GM08714 (cell line): ENCODE data around the gene MAP3K12.
"Not testable (repeated sequence)": the region's sequence is repeated elsewhere in the genome, so short reads cannot be mapped to it uniquely, and the experiment has no call there.

ENCODE experiments used
- H3K4me3 ChIP-seq: fragments of 200-500 bp; sonication (Bioruptor generic); 2 replicates; pipeline ENCODE4 v1.5.1; 2014; ENCODE audit warnings: mild to moderate bottlenecking, low read length, inconsistent platforms
- ZNF274 ChIP-seq: IDR thresholded peaks from 2 replicates; pipeline ENCODE4 v1.6.1; 2012; ENCODE audit warnings: mild to moderate bottlenecking, low read depth, low read length

The MAP3K12 gene

DNA sequence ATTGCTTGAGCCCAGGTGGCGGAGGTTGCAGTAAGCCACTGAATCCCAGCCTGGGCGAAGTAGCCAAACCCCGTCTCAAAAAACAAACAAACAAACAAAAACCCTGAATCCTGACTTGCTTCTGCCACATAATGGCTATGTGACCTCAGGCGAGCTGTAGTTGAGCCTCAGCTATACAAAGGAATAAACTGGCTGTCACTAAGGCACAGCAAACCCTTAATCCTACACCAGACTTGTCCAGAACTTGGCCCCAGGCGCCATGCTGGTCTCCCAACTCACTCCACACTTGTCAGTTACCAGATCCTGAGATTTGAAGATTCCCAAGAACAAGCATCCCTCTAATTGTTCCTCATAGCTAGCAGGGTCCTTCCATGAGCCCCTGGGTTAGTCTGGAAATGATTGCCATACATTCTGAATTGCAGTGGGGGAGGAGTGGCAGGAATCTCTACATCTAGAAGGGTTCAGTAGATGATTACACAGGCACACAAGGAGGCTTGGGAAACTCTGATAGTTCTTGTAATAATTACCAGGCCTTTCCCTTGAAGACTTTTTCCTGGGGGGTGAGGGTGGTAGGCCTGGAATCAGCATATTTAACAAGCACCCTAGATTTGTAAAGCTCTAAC is 9.9 kb downstream of the MAP3K12 start:
- no peak overlapping the region for H3K4me3 ChIP-seq
- TF ChIP-seq ZNF274: no peak

DNA sequence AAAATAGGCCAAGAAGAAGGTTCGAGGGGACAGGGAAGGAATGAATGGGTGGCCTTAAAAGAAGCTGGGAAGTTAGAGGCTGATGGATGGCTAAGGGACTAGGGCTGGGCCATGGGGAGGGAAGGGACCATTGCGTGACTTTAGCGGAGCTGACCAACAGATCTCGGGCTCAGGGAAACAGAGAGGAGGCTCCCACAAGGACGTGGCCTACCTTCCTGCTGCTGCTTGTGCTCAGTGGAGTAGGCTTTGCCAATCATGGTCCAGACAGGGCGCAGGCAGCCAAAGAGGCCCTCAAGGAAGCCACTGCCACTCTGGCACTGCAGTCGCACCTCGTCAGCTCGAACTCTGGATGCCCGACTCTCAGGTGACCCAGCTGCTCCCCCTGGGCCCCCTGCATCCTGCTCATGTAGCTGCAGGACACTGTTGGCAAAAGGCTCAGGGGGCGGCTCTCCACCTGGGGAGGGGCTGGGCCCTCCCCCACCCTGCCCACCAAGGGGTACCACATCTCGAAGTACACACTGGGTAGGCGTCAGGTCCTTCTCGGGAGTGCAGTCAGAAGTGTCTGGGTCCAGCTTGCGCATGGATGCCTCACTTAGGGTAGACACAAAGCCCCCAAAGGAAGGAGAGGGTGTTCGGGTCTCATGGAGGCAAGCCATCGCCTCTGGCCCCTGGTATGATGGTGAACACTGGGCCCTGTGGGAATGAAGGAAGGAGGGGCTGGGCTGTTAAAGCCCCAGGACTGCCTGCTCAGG is 12.3 kb downstream of the MAP3K12 start:
- TF ChIP-seq ZNF274: no peak
- no peak overlapping the region for H3K4me3 ChIP-seq

DNA sequence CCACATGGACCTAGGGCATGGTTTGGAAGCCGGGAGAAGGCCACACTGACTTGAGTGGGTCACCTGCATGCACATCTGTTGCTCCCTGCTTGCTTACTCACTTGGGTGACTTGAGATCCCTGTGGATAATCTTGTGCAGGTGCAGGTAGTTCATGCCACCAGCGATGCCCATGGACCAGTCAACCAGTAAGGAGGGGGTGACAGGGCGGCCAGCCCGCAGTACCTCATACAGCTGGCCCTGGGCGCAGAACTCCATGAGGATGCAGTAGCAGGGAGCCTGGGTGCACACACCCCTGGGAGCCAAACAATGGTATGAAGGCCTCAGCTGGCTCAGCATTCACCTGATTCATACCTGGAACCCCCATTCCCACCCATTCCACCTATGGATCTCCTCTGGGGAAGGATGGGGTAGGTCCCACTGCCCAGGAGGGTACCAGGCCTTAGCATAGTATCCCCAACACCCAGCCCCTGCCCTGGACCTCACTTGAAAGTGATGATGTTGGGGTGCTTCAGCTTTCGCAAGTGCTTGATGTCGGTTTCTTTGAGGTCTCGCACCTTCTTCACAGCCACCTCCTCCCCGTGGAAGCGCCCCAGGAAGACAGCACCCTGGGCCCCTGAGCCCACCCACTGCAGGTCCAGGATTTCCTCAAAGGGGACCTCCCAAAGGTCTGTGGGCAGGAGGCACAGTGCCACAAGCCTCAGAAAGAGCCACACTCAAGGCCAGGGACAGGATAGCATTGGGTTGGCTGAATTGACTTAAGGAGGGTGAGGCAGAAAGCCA is 13.1 kb downstream of the MAP3K12 start:
- no peak overlapping the region for H3K4me3 ChIP-seq
- no peak for TF ChIP-seq ZNF274

DNA sequence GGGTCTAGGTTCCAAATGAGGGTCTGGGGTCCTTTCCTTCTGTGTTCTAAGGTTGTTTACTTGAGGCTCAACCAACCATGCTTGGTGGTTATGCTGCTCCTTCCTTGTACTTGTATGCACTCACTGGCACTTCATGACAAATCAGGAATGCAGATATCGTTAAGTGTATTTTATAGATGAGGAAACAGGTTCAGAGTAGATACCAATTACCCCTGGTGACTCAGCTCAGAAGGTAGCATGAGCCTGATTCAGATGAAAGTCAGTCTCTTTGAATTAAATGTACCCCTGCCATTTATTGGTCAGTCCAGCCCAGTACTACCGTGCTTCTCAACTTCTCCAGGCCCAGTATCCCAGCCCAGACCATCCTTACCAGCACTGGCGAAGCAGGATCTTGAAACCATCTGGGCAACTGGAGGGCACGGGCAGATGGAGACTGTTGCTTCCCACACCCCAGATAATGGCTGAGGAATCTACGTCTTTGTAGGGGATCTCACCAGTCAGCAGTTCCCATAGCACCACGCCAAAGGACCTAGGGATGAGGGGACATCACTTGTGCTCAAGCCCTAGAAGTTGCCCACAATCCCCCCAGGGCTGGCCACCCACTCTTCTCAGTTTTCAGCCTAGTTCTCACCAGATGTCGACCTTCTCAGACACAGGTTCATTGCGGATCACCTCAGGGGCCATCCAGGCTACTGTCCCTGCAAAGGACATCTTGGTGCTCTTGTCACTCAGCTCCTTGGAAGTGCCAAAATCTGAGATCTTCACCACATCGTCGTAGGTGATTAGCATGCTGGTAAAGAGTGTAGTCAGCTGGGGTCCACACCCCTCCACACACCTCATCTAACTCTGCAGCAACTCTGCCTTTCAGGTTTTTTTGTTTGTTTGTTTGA is 14.3 kb downstream of the MAP3K12 start:
- no peak for TF ChIP-seq ZNF274
- no peak overlapping the region for H3K4me3 ChIP-seq

DNA sequence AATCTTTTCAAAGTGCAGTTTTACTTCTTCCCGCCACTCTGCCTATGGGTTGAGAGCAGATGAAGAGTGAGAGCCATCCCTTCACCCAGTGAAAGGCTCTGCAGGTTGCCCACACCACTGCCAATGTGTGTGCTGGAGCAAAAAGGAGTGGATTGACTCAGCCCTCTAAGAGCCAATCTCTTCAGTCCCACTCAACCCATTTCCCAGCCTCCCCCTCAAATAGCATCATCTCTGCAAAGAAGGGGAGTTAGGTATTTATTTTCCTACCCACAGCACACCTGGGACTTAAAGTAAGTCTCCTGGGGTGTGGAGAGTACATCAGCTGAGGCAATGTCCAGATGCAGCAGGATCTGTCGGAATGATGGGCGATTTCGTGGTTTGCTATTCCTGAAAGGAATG is 15.3 kb downstream of the MAP3K12 start:
- no peak for TF ChIP-seq ZNF274
- no peak overlapping the region for H3K4me3 ChIP-seq

DNA sequence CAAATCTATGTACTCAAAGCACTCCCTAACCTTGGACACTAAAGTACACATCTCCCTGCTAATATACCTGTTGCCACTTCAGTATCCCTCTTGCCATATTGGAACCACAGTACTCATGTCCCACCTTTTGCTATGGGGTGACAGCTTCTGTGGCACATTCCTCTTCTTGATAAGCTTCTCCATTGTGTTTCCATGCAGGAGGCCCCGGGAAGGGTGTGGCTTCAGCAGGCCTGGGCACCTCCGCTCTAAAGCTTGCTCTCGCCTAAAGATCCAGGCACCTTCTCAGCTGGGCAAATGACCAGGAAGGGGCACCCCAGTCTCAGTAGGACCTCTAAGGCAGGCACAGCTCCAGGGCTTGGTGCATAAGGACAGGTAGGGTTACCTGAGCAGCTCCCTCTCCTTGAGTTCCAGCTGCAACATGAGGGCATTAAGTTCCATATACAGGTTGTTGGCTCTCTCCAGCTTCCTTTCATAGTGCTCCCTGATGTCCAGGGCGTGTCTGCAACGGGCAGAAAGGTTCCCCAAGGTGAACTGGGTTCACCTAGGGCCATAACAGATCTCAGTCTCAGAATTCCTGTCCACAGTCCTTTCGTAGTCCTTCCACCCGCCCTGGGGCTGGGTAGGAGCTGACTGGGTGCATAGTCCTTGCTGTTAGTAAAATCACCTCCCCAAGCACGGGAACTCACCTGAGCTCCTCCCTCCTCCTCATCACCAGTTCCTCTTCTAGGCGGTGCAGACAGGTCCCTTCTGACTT is 15.9 kb downstream of the MAP3K12 start:
- no peak for TF ChIP-seq ZNF274
- H3K4me3 ChIP-seq: no peak overlapping the region

DNA sequence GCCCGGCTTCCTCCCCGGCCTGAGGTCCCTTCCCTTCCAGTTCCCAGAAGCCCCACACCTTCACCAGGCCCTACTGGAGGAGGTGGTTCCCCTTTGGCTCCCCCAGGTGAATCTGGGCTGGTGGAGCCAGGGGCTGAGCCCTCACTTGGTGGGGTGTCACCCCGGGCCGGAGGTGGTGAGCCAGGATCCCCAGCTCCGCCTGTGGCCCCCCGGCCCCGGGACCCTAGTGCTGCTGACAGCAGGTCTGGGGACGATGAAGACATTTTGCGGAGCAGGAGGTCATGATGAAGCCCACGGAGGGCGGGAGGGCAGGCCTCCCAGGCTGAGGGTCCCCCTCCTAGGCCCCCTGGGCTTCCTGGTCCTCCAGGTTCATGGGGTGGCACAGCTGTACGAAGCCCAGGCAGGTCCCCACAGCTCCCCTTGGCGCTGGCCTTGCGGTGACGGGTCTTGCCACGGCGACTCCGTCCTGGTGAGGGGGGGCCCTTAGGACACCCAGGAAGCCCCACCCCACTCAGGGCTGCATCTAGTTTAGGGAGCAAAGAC is 16.6 kb downstream of the MAP3K12 start:
- no peak overlapping the region for H3K4me3 ChIP-seq
- TF ChIP-seq ZNF274: no peak

DNA sequence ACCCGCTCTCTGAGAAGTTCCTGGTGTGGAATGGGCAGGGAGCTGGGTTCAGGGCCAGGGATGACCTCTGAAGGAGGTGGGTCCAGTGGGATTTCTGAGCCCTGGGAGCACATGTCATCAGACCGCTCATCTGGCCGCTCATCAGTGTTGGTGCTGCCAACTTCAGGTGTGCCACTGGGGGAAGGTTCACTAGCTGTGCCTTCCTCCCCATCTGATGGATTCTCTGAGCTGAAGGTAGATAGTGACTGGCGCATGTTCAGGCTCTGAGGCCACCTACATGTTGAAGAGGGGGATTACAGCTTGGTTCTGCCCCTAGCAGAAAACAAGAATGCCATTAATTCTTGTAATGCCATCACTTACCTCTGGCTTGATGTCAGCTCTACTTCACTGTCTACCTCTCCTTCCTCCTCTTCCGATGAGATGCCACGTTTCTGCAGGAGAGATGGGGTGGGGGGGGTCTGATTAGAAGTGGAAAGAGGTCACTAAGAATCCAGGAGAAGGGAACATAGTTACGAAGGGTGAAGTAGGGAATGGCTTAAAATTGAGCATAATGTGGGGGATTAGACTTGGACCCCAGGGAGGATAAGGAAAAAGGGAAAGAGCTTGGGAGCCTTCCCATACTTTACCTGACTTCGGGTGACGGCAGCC is 17.2 kb downstream of the MAP3K12 start:
- H3K4me3 ChIP-seq: no peak overlapping the region
- no peak for TF ChIP-seq ZNF274

DNA sequence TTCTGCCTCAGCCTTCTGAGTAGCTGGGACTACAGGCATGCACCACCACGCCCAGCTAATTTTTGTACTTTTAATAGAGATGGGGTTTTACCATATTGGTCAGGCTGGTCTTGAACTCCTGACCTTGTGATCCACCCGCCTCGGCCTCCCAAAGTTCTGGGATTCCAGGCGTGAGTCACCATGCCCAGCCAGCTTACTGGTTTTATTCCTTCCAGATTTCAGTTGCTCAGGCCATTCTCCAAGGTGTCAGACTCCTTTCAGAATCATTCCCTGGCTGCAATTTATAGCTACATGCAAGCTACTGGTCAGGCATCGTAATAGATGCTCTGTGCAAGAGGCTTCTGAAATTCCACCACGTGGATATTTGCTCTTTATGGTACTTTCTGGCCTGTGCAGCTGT is 17.8 kb downstream of the MAP3K12 start:
- H3K4me3 ChIP-seq: not testable (repeated sequence)

DNA sequence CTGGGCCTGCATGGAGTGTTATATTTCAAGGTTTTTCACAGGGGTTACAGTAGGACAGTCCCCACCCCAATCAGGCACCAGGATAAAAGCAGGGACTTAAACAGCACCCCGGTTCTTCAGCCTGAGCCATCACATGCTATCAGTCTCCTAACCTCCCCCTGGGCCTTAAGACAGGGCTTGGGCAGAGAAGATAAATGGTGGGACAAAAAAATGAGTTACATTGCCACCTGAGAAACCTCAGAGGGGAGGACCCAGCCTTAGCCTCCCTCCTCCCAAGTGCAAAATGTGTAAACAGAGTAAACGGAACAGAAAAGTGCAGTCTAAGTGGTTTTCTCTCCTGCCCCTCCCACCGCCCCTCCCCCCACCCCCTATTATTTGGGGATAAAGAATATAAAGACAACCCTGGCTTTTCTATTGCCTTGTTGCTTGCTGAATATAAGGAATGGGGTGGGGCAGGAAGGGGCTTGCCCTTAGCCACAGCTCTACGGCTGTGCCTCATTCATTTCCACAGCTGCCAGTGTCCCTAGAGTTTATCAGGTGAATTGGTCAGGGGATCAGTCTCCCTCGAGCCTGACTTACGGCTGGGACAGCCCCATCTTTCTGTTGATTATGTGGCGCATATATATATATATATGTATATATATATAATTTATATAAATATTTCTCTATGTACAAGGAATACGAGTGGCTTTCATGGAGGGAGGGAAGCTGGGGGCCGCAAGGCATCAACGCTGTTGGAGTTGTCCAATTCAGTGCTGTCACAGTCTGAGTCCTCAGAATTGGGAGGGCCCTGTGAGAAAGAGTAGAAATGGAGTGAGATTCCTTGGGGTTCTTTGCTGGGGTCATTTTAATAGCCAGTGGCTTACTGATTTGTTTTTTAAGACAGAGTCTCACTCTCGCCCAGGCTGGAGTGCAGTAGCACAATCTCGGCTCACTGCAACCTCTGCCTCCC is 18.5 kb downstream of the MAP3K12 start:
- TF ChIP-seq ZNF274: no peak
- no peak overlapping the region for H3K4me3 ChIP-seq

DNA sequence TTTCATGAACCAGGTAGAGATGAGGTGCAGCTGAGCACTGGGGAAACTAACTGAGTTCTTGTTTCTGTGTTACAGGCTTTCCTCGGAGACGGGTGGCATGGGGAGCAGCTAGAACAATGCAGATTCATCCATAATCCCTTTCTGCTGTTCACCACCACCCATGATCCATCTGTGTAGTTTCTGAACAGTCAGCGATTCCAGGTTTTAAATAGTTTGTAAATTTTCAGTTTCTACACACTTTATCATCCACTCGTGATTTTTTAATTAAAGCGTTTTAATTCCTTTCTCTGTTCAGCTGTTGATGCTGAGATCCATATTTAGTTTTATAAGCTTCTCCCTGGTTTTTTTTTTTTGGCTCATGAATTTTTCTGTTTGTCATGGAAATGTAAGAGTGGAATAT is 19.9 kb downstream of the MAP3K12 start:
- TF ChIP-seq ZNF274: no peak
- H3K4me3 ChIP-seq: no peak overlapping the region

DNA sequence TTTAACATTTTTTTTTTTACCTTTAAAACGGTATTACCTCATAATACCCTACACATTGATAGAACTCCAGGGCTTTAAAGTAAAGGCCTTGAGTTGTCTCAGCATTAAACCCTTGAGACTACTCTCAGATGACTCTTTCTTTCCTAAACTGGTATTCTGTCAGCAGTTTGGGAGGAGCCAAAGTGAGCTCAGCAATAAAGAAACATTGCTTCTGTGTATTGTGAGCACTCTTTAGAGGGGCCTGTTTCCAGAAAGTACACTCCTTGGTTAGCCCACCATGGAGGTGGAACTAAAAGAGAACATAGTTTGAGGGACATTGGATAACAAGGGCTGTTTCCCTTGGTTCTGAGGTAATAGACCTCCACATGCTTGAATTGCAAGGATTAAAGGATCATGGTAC is 20.4 kb downstream of the MAP3K12 start:
- no peak for TF ChIP-seq ZNF274
- no peak overlapping the region for H3K4me3 ChIP-seq
